Stomach (tissue), 9 donors: Measurements from ENCODE around the gene PARVB. TPM values are rescaled to one million over a fixed set of nuclear protein-coding genes. Genes with fewer than 3 reads are reported as not detected.
A peak's percentile ranks its signal among the peaks of the same experiment; 100 is the strongest.

Experiments used
- DNase-seq, 2 donors: peaks; one replicate each; pipeline versions ENCODE4 v3.0.0 to v3.0.0-alpha.2; 2013 to 2019
- H3K27ac ChIP-seq, 5 donors: fragments of 200-600 bp in 4 of 5; sonication (generic) in 4 of 5; one replicate each; pipeline ENCODE4 v1.5.1; 2013 to 2019; ENCODE audit warnings: mild to moderate bottlenecking in 1 of 5, moderate library complexity in 1 of 5
- H3K27me3 ChIP-seq, 3 donors: fragments of 200-600 bp; sonication (generic); one replicate each; pipeline ENCODE4 v1.5.1; 2017 to 2019; ENCODE audit warnings: mixed run types in 1 of 3
- H3K36me3 ChIP-seq, 4 donors: fragments of 200-600 bp; sonication (generic); 1 replicate in 3 of 4; 2 replicates in 1 of 4; pipeline ENCODE4 v1.5.1; 2016 to 2019
- H3K4me1 ChIP-seq, 4 donors: fragments of 200-600 bp; sonication (generic); one replicate each; pipeline ENCODE4 v1.5.1; 2016 to 2019
- H3K4me3 ChIP-seq, 4 donors: fragments of 200-600 bp; sonication (generic) in 3 of 4; one replicate each; pipeline ENCODE4 v1.5.1; 2016 to 2019; ENCODE audit warnings: mild to moderate bottlenecking in 1 of 4
- H3K9me3 ChIP-seq, 4 donors: fragments of 200-600 bp; sonication (generic); one replicate each; pipeline ENCODE4 v1.5.1; 2016 to 2019
- CTCF ChIP-seq, 7 experiments: fragments of 450-650 bp in 4 of 7; fragments of 200-600 bp in 3 of 7; sonication (generic) in 3 of 7; IDR thresholded peaks; one replicate each; pipeline ENCODE4 v1.5.1; 2016 to 2019; ENCODE audit warnings: antibody characterized with exemption in 7 of 7, control low read depth in 2 of 7, mild to moderate bottlenecking in 1 of 7
- EP300 ChIP-seq: sonication (generic); formaldehyde crosslinking; IDR thresholded peaks from one replicate; pipeline ENCODE4 v1.6.1; 2017; ENCODE audit warnings: antibody characterized with exemption
- POLR2A ChIP-seq, 4 donors: fragments of 450-650 bp; IDR thresholded peaks; one replicate each; pipeline ENCODE4 v1.6.1; 2016; ENCODE audit warnings: antibody characterized with exemption in 4 of 4, control low read depth in 2 of 4, mild to moderate bottlenecking in 1 of 4, moderate library complexity in 1 of 4
- POLR2AphosphoS5 ChIP-seq, 3 donors: sonication (generic); formaldehyde crosslinking; IDR thresholded peaks; one replicate each; pipeline ENCODE4 v1.6.1; 2016; ENCODE audit warnings: antibody characterized with exemption in 3 of 3
- WGBS, 5 donors: extraction: QIAGEN DNeasy Blood & Tissue Kit in 3 of 5; methylation state at CpG; one replicate each; pipeline versions ENCODE4 v1.1.5 to v1.1.7; 2013 to 2018; 5-methylcytosine and 5-hydroxymethylcytosine counted together
- intact Hi-C: fragments of 100-400 bp; cut with DNase I; formaldehyde crosslinking; loops from one replicate; pipeline ENCODE4 v1.15.1; 2023; ENCODE audit warnings: low total_unique reads
- polyA plus RNA-seq, 3 donors: library from polyadenylated mRNA; stranded (reverse); fragments of 200-250 nt; gene quantifications; one replicate each; pipeline ENCODE4 v1.2.3, GENCODE V29; 2013
- total RNA-seq, 5 donors: library from RNA; depleted of rRNA; stranded (reverse); fragments of >200 nt; gene quantifications; one replicate each; pipeline versions ENCODE4 v1.1.0 to v1.2.3, GENCODE V29; 2014 to 2016
- donor health status: healthy with polysubstance abuse.
- donor health status: Bipolar disorder and iron deficiency.
- donor health status: healthy.

Gene PARVB
- total and polyA plus RNA-seq, 8 donors = 2.9 to 143 (median 19.1) TPM

- Histone ChIP-seq H3K4me3 (no peak overlapping the region), H3K36me3 (no peaks in the 10 kb centered on the region), H3K27me3 (no peaks in the 10 kb centered on the region), H3K27ac (peak overlapping the region in 4 of 5 donors; percentile 32 to 59 (median 44)), H3K9me3 (no peaks in the 10 kb centered on the region), H3K4me1 (peaks cover 0 to 21% (median 8%) of the 10 kb centered on the region in 4 donors)
- intact Hi-C loops = no loop called here
- TF ChIP-seq POLR2AphosphoS5 (IDR thresholded peaks at IDR 0.05) = no peak
- TF ChIP-seq EP300 = no peak
- TF ChIP-seq POLR2A (IDR thresholded peaks at IDR 0.05) = no peak
- TF ChIP-seq CTCF (IDR thresholded peaks at IDR 0.05) = no peak
- DNase-seq = no peak
- WGBS, 5 donors = 92 to 95% (median 93%) methylated on average over 18 of the region's 18 CpGs
Observed at GRCh38 chr22:44030051-44030701, 6.1 kb downstream of the PARVB start.

DNA sequence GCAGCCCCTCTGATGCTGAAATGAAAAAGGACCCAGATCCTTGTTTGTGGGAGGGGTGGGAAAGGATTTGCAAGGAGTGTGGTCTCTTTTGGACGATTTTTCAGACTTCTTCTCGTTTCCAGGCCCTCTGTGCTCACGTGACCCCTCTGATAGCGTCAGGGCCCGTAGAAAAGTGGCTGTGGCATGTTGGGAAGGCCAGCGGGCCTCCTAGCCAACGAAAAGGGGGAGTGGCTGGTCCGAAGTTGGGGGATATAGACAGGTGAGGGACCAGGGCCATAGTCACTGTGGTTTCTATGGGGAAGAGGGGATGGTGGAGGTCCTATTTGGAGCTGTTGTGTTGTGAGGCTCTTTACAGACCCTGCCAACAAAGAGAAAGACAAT, 6.6 kb downstream of the PARVB start:
- H3K27me3 ChIP-seq = no peaks in the 10 kb centered on the region
- intact Hi-C loops = no loop called here
- no peak overlapping the region for H3K4me3 ChIP-seq
- TF ChIP-seq CTCF (IDR thresholded peaks at IDR 0.05) = no peak
- TF ChIP-seq POLR2AphosphoS5 (IDR thresholded peaks at IDR 0.05) = no peak
- TF ChIP-seq EP300 = no peak
- TF ChIP-seq POLR2A (IDR thresholded peaks at IDR 0.05) = no peak
- H3K9me3 ChIP-seq = no peaks in the 10 kb centered on the region
- H3K36me3 ChIP-seq = no peaks in the 10 kb centered on the region
- H3K4me1 ChIP-seq = peaks cover 0 to 18% (median 5%) of the 10 kb centered on the region in 4 donors
- no peak for DNase-seq
- peak overlapping the region in 4 of 5 donors; percentile 32 to 59 (median 44) for H3K27ac ChIP-seq
- WGBS, 5 donors = 70 to 85% (median 74%) methylated on average over 8 of the region's 8 CpGs

DNA sequence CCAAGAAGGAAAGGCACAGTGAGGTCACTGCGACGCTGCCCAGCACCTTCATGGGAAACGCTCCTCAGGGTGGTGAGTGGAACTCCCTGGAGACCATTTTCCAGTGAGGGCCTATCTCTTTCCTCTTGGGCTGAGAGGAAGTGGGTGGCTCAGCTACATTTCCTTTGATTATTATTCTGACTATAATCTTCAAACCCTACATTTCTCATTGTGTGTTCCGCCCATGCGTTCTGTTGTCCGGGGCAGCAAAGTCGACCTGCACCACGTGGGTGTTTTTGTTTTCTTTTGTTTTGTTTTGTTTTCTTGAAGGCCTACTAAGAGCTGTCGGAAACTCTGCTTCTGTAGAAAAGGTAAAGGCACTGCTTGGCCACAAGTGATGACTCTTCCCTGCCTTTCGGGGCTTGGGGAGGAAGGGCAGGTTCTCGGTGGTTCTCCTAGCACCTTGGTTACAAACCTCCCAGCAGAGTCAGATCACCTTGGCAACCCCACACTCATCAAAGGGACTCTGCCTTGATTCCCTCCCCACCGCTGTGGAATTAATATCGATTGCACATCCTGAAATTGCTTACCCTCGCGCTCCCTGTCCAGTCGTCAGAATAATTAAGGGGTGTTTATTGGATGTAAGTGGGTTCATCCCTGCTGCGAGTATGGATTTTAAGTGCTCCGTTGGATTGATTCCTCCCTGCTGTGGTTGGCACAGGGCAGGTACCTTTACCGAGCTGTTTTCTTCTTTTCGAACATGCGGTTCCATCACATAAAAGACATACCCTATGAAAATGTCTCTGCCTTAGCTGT, 7.3 kb downstream of the PARVB start:
- H3K27me3 ChIP-seq = no peaks in the 10 kb centered on the region
- TF ChIP-seq POLR2AphosphoS5 (IDR thresholded peaks at IDR 0.05) (no peak), POLR2A (IDR thresholded peaks at IDR 0.05) (no peak), EP300 (no peak), CTCF (IDR thresholded peaks at IDR 0.05) (no peak)
- no peaks in the 10 kb centered on the region for H3K36me3 ChIP-seq
- no peak for DNase-seq
- no peak overlapping the region for H3K4me3 ChIP-seq
- intact Hi-C loops = no loop called here
- WGBS, 5 donors = 73 to 79% (median 77%) methylated on average over 21 of the region's 21 CpGs
- peaks cover 0 to 11% (median 4%) of the 10 kb centered on the region in 4 donors for H3K4me1 ChIP-seq
- peak overlapping the region in 4 of 5 donors; percentile 32 to 59 (median 44) for H3K27ac ChIP-seq
- H3K9me3 ChIP-seq = no peaks in the 10 kb centered on the region

DNA sequence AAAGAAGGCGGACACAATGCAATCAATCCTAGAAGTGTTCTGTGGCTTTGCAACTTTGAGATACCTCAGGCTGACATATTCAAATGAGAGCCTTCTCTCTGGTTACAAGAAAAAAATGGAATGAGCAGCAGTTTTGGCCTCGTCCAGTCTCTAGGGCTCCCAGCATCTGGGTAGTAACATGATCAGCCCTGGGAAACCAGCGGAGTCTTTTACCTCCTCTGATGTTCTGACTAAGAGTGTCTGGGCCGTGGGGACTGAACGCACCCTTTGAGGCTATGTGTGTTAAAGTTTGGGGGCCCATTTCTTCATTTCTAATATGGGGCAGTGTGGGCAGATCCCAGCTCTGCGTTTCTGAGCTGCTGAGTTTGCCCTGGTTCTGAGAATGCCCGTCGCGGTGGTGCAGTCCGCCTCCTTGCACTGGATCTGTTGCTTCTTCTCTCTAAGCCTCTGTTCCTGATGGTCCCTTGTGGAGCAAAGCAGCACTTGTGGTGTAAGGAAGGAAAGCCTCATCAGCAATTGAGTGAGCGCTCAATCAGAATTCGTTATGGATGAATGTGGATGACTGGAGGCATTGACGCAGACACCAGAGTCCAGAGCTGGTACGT, 8.1 kb downstream of the PARVB start:
- H3K9me3 ChIP-seq = no peaks in the 10 kb centered on the region
- H3K4me1 ChIP-seq = peaks cover 0 to 9% (median 2%) of the 10 kb centered on the region in 4 donors
- H3K27me3 ChIP-seq = no peaks in the 10 kb centered on the region
- peak overlapping the region in 1 of 5 donors; percentile 3 for H3K27ac ChIP-seq
- H3K36me3 ChIP-seq = no peaks in the 10 kb centered on the region
- TF ChIP-seq CTCF (IDR thresholded peaks at IDR 0.05) = no peak
- TF ChIP-seq EP300 = no peak
- no peak for TF ChIP-seq POLR2AphosphoS5 (IDR thresholded peaks at IDR 0.05)
- TF ChIP-seq POLR2A (IDR thresholded peaks at IDR 0.05) = no peak
- 83 to 88% (median 85%) methylated on average over 12 to 14 of the region's 14 CpGs for WGBS, 5 donors
- no peak overlapping the region for H3K4me3 ChIP-seq
- intact Hi-C loops = no loop called here
- DNase-seq = no peak
